GM21447 (cell line): ENCODE data around the gene COL4A2.
"Not testable (repeated sequence)": the region's sequence is repeated elsewhere in the genome, so short reads cannot be mapped to it uniquely, and the experiment has no call there.

Experiments
- ATAC-seq: cut with Tn5 transposase; IDR thresholded peaks from one replicate; pipeline ENCODE4 v1.9.1; 2021; ENCODE audit not compliant: unreplicated experiment

COL4A2 gene

GRCh38 chr13:110449219-110450015, 142.3 kb downstream of the COL4A2 start:
- no peak for ATAC-seq

- ATAC-seq: no peak
These were observed 143.2 kb downstream of the COL4A2 start for GRCh38 chr13:110450016-110450900.

DNA sequence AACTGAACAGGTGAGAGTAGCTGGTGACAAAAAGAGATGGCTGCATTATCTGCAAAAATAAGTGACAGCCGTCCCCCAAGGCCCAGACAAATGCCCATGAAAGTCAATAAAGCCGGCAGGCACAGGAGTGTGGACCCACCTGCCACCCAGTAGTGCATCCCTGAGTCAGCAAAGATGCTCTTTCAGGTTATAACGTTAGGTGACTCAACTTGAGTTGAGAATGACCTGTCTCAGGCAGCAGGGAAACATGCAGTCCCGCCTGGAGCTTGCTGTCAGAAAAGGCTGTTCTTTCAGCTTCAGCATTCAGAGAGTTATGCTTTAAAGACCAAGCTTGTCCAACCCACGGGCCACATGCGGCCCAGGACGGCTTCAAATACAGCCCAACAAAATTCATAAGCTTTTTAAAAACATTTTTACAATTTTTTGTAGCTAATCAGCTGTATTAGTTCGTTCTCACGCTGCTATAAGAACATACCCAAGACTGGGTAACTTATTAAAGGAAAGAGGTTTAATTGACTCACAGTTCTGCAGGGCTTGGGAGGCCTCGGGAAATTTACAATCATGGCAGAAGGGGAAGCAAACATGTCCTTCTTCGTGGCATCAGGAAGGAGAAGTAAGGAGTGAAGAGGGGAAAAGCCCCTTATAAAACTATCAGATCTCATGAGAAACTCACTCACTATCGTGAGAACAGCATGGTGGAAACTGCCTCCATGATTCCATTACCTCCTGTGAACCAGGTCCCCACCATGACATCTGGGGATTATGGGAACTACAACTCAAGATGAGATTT, 144.1 kb downstream of the COL4A2 start:
- no peak for ATAC-seq

DNA sequence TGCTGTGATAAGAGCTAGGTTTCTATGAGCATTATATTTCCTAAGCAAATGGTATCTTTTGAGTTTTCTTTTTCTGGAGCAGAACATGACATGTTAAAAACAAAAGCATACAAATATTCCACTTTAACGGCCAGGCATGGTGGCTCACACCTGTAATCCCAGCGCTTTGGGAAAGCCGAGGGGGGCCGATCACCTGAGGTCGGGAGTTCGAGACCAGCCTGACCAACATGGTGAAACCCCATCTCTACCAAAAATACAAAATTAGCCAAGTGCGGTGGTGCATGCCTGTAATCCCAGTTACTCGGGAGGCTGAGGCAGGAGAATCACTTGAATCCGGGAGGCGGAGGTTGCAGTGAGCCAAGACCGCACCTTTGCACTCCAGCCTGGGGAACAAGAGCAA, 146.0 kb downstream of the COL4A2 start:
- ATAC-seq: not testable (repeated sequence)

- ATAC-seq: no peak
These were observed 146.7 kb downstream of the COL4A2 start for GRCh38 chr13:110453797-110454196.

DNA sequence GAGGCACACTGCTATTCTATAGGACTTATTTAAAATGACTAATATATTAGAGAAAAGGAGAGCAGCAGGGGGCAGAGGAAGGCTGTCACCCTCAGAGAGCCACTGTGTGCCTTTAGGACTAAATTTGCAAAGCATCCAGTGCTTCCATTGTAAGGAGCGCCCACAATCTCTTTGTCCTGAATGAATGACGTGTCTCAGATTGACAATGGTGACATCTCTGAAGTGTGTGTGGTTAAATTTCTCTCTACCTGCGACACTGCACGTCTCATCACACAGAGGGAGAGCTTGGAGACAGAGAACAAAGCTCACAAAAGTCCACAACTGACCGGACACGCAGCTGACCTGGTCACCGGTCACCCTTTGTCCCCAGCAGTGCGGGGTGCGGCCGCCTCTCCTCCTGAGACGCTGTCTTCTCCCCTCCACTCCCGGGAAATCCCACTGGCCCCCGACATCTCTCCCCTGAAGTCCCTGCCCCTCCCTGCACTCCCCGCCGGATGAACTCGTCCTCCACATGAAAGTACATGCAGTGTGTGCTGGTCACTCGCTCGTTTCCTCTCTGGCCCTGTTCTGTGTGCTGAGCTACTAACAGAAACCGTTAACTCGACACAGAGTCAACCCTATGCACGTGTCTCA, 147.3 kb downstream of the COL4A2 start:
- no peak for ATAC-seq

DNA sequence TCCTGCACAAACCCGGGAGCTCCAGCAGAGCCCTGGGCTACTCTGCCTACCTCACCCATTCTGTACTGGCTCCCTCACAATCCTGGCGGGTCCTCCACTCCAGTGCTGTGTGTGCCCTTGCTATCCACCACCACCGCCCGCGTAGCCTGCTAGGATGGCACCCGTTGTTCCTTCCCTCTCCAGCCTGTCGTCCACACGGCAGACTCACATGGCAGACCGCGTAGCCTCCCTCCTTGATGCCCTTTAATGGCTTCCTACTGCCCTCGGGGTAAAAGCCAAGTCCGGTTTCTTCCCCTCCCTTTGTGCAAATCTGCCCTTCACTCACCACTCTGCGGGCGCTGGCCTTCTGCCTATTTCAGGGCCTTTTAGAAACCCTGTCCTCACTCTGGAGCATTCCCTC, 147.9 kb downstream of the COL4A2 start:
- no peak for ATAC-seq

GRCh38 chr13:110455444-110455843, 148.4 kb downstream of the COL4A2 start:
- ATAC-seq: no peak

DNA sequence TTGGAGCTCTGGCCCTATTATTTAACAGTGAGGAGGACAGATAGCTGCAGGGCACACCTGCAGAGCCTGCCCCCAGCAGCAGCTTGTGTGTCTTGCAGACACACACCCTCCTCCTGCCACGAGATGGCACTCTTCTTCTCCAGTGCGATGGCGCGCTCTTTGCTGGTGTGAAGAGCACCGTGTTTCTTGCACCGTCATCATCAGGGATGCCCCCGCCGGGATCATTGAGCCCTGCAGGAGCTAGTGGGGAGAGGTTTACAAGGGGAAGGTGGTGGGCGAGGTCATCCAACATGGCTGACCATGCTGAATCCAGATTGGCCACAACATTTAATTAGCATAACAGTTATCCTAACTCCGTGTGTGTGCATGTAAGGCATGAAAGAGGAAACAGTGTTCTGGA, 148.9 kb downstream of the COL4A2 start:
- peak; percentile 95 for ATAC-seq

GRCh38 chr13:110456550-110456949, 149.5 kb downstream of the COL4A2 start:
- ATAC-seq: no peak

GRCh38 chr13:110457361-110457760, 150.3 kb downstream of the COL4A2 start:
- ATAC-seq: no peak

DNA sequence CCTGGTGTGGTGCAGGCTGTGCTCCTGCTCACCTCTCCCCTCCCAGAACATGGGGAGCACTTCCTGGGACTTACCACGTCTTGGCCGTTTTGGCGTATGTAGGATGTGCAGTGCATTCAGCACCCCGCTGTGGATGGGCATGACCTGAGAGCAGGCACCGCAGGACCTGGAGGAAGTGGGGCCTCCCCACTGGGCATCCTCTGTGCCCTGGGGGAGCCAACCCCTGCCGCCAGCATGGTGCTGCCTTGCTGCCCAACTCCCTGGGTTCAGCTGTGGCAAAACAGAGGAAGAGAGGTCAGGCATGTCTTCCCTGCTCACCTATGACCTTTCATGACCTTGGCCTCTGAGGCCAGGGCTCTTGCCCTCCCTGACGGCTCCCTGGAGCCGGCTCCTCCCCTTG, 150.9 kb downstream of the COL4A2 start:
- ATAC-seq: no peak

- ATAC-seq: no peak
These were observed 151.7 kb downstream of the COL4A2 start for GRCh38 chr13:110458594-110459365.

DNA sequence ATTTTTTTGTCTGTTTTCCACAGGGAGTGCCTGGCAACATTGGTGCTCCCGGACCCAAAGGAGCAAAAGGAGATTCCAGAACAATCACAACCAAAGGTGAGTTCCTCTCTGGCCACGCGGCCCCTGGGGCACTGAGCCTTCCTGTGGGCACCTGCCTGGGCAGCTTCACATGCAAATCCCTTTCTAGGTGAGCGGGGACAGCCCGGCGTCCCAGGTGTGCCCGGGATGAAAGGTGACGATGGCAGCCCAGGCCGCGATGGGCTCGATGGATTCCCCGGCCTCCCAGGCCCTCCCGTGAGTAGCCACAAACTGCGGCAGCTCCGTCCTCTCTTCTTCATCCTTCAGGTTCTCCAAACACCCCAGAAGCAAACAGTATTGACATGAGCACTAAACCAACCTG, 155.0 kb downstream of the COL4A2 start:
- no peak for ATAC-seq

DNA sequence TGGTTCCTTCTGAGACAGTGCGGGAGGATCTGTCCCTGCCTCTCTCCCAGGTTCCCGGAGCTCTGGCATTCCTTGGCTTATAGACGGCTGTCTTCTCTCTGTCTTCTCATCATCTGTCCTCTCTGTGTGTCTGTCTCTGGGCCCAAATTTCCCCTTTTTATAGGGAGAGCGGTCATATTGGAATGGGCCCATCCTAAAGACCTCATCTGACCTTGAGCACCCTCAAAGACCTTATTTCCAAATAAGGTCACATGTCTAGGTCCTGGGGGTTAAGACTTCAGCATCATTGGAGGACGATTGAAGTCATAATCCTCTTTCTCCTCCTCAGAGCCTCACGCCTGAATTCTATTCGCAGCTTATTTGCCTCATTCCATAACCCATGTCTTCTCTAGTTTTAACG, 156.1 kb downstream of the COL4A2 start:
- no peak for ATAC-seq

DNA sequence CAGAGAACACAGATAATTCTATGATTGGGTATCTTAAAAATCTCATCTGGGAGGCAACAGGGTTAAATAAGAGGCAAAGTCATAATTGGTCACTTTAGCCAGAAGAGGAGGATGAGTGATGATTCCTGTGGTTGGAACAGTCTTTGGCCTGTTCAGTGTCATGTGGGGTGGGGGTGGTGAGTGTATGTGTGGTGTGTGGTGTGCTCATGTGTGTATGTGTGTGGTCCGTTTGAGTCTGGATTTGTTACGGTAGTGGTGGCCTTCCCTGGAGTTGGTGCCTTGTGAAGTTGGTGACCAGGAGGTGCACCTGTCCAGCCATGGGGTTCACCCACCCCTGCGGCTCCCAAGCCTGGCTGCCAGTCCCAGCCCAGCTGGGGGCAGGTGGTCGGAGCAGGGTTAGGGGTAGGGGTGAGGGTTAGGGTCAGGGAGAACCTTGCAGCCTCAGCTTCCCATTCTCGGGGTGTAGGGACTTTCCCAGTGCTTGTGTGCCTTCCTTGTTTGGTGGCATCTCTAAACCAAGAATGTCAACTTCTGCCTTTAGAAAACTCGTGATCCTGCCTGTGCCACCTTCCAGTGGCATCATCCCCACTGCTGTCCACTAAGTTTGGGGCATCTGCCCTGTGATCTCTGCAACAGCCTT, 156.9 kb downstream of the COL4A2 start:
- no peak for ATAC-seq

DNA sequence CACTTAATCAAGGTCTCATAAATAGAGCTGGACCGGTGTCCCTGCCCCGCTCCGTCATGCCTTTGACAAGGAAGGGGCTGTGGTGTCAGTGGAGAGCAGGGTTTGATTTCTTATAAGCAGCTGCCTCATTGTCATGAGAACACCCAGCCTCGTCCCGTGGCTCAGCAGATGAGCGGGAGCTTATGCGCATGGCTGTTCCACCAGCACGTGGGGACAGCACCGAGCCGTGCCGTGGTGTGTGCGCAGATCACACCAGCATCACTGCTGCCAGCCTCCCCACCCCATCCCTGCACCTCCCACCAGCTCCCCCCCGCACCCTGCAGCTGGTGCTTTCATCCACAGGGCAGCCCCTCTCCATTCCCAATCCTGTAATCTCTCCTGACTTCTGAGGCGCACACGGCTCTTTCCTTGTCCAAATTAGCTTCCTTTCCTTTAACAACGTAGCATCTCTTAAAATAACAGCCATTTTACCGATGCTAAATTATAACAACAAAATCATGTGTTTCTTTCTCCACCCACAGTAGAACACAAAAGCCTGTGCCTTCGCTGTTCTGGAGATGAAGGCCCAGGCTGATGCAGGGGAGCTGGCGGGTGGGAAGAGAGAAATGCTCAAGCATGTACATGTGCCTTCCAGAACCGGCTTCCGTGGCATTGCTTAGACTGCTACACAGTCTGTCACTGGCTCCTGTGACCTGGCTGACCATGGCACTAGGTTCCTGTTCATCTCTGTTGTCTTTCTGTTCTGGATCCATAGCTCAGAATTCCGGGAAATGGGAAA, 157.7 kb downstream of the COL4A2 start:
- no peak for ATAC-seq

GRCh38 chr13:110465696-110466095, 158.6 kb downstream of the COL4A2 start:
- no peak for ATAC-seq
